ENCODE data around the gene SLITRK2.

SLITRK2 gene

DNA sequence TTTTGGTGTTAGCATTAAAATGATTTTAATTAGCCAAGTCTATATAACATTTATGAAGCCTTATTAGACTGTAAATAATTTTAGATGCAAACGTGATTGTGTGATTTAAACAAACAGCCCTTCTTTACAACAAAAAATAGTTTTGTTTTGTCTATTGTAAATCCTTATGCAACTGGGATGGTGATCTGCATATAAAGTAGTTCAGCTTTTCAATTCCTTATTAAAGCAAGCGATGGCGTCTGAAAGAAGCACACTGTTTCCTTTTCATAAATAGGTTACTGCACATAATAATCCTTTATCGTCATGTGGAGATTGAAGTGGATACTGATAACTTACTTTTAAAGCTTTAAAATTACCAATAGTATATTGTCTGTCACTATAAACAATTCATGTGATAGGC lies 8.8 kb downstream of the SLITRK2 start:
- no peak overlapping the region for H3K4me3 ChIP-seq (ENCODE audit: low read length)
- TF ChIP-seq, protein P1, sequence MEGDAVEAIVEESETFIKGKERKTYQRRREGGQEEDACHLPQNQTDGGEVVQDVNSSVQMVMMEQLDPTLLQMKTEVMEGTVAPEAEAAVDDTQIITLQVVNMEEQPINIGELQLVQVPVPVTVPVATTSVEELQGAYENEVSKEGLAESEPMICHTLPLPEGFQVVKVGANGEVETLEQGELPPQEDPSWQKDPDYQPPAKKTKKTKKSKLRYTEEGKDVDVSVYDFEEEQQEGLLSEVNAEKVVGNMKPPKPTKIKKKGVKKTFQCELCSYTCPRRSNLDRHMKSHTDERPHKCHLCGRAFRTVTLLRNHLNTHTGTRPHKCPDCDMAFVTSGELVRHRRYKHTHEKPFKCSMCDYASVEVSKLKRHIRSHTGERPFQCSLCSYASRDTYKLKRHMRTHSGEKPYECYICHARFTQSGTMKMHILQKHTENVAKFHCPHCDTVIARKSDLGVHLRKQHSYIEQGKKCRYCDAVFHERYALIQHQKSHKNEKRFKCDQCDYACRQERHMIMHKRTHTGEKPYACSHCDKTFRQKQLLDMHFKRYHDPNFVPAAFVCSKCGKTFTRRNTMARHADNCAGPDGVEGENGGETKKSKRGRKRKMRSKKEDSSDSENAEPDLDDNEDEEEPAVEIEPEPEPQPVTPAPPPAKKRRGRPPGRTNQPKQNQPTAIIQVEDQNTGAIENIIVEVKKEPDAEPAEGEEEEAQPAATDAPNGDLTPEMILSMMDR (conservative IDR thresholded peaks at IDR 0.05; ENCODE audit: low read length): no peak
- DNase-seq (ENCODE audit: low read depth): no peak

DNA sequence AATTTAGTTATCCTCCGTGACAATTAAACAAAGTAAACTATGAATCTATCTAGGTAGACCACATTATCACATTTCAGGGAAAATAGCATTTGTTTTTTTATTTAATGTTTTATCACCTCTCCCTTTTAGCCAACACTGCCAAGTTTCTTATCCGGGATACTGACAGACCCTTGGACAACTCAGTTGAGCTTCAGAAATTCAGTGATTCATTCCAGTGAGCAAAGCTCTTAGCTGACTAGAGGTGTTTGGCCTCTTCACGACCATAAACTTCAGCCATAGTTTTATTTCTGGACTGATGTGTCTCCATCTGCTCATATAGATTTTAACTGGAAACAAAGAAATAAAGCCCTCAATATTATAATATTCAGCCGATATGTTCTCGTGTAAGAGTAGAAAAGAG lies 15.2 kb downstream of the SLITRK2 start:
- TF ChIP-seq, protein P1 (conservative IDR thresholded peaks at IDR 0.05; ENCODE audit: low read length): no peak
- DNase-seq (ENCODE audit: low read depth): no peak
- no peak overlapping the region for H3K4me3 ChIP-seq (ENCODE audit: low read length)

DNA sequence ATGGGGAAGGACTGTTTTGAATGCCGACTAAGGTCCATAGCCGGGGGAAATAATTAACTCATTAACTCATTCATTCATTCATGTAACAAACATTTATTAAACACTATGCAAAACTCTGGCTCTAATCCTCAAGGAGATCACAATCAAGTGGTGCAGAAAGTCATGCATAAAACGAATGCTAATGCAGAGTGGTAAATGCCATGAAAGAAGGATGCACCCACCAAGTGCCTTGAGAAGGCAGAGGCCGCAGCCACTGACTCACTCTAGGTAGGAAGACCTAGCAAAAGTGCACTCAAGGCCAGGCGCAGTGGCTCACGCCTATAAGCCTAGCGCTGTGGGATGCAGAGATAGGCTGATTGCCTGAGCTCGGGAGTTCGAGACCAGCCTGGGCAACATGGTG lies 22.9 kb downstream of the SLITRK2 start:
- no peak for DNase-seq (ENCODE audit: low read depth)
- TF ChIP-seq, protein P1 (conservative IDR thresholded peaks at IDR 0.05; ENCODE audit: low read length): no peak
- H3K4me3 ChIP-seq (ENCODE audit: low read length): no peak overlapping the region

DNA sequence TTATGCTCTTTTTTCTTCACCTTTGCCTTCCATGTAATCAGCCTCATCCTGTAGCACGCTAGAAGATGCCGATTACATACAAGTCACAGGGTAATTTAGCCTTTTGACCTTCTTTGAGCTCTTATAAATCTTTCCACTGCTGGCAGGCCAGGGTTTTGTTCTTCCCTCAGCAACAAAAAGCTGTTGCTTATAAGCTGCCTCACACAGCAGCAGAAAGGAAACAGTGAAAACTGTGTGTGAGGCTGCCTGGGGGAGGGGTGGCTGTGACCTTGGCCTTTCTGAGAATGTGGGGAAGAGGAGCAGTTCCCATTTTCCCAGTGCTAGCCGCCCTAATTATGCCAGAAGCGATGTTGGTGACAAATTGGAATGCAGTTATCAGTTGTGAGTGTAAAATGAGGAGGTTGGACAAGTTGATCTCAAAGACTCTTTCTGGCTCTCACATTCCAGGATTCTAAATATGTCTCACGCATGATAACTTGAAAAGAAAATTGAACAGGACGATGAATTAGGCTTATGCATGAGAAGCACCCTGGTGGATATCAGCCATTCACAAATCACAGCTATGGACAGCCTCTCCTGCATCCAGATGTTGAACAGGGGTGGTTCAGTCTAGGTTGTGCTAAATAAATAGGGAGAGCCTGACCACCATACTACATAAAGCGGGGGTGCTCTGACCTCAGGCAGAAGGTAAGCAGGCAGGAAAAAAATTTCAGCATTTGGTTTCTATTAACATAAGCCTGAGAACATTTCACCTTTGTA lies 25.7 kb downstream of the SLITRK2 start:
- H3K4me3 ChIP-seq (ENCODE audit: low read length): no peak overlapping the region
- TF ChIP-seq, protein P1 (conservative IDR thresholded peaks at IDR 0.05; ENCODE audit: low read length): no peak

DNA sequence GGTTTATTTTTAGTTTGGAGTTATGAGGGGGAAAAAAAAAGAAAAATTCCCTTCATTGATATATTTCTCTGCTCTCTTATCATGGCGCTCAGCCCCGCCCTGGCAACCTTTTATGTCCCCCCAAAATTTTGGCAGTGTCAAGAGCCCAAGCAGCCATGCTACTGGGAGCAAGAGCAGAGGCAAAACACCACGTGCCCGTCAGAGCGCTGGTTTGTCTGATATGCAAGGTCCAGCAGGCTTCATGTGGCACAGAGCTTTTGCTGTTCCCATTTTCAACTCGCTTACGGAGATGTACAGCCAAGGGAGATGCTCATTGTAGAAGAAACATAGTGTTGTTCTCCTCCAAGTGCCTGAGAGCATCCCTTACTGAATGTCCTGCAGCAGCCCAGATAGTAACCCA lies 27.3 kb downstream of the SLITRK2 start:
- TF ChIP-seq, protein P1 (conservative IDR thresholded peaks at IDR 0.05; ENCODE audit: low read length): no peak
- DNase-seq (ENCODE audit: low read depth): no peak
- H3K4me3 ChIP-seq (ENCODE audit: low read length): no peak overlapping the region

More for the DNA sequence above, 25.7 kb downstream of the SLITRK2 start:
- DNase-seq (ENCODE audit: low read depth): no peak

DNA sequence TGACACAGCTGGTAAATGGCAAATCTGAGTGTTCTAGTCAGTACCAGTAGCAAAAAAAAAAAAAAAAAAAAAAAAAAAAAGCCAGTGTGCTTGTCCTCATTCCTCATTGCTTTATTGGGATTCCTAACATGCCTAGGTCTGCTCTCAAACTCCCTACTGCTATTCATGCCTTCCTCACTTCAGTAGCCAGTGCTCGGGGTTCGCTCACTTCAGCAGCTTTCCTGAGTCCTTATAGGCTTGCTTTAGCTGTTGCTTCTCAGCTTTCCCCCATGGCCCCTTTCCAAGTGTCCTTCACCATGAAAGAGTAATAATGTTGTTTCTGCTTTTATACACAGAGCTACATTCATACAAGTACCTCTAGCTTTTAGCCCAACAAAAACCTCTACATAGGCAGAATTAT lies 30.8 kb downstream of the SLITRK2 start:
- TF ChIP-seq, protein P1 (conservative IDR thresholded peaks at IDR 0.05; ENCODE audit: low read length): no peak
- DNase-seq (ENCODE audit: low read depth): no peak
- no peak overlapping the region for H3K4me3 ChIP-seq (ENCODE audit: low read length)

DNA sequence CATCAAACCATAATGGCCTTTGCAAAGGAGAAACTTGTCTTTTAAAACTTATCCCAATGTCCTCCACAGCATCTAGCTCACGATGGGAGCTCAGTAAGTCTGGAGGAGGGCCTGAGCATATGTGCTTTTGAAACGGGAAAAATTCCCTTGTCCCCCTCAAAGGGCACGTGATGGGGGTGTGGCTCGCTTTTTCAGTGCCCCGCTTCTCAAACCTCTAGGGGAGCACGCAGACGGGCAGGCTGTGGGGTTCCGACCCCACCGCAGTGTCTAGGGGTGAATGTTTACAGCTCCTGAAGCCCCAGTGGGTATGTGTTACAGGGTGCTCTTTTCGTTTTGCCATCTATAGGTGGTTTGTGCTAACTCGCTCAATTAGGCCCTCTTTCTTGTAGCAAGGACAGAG lies 31.2 kb downstream of the SLITRK2 start:
- no peak for DNase-seq (ENCODE audit: low read depth)
- no peak overlapping the region for H3K4me3 ChIP-seq (ENCODE audit: low read length)
- TF ChIP-seq, protein P1 (conservative IDR thresholded peaks at IDR 0.05; ENCODE audit: low read length): no peak

All from AG10803 (cell line).